Heart left ventricle (tissue), 16 donors: Measurements from ENCODE around the gene CAMTA1. TPM values are rescaled to one million over a fixed set of nuclear protein-coding genes. Genes with fewer than 3 reads are reported as not detected.

Source experiments
- ATAC-seq, 4 donors: fragments of 200-7000 bp; cut with Tn5 transposase; one replicate each; pipeline ENCODE4 v1.9.1; 2020 to 2022; ENCODE audit warnings: moderate library complexity in 4 of 4, mild to moderate bottlenecking in 3 of 4, moderate number of reproducible peaks in 1 of 4
- DNase-seq, 5 donors: peaks; one replicate each; pipeline ENCODE4 v3.0.0-alpha.2; 2020
- H3K27ac ChIP-seq, 12 donors: fragments of 200-600 bp; sonication (generic) in 4 of 12; one replicate each; pipeline versions ENCODE4 v1.5.0 to v1.8.0; 2016 to 2022; ENCODE audit warnings: mild to moderate bottlenecking in 2 of 12
- H3K27me3 ChIP-seq, 9 donors: fragments of 200-600 bp; sonication (generic) in 2 of 9; one replicate each; pipeline versions ENCODE4 v1.5.1 to v1.8.0; 2016 to 2022; ENCODE audit warnings: mild to moderate bottlenecking in 3 of 9
- H3K36me3 ChIP-seq, 9 donors: fragments of 200-600 bp; sonication (generic) in 2 of 9; one replicate each; pipeline versions ENCODE4 v1.5.0 to v1.8.0; 2018 to 2022; ENCODE audit warnings: mild to moderate bottlenecking in 2 of 9
- H3K4me1 ChIP-seq, 12 donors: fragments of 200-600 bp; sonication (generic) in 4 of 12; one replicate each; pipeline versions ENCODE4 v1.5.0 to v1.8.0; 2016 to 2022; ENCODE audit warnings: mild to moderate bottlenecking in 3 of 12
- H3K4me3 ChIP-seq, 12 donors: fragments of 200-600 bp; sonication (generic) in 4 of 12; one replicate each; pipeline versions ENCODE4 v1.5.0 to v1.8.0; 2017 to 2022; ENCODE audit warnings: mild to moderate bottlenecking in 9 of 12, moderate library complexity in 4 of 12
- H3K9me3 ChIP-seq, 12 donors: fragments of 200-600 bp; sonication (generic) in 4 of 12; one replicate each; pipeline versions ENCODE4 v1.5.0 to v1.8.0; 2016 to 2022; ENCODE audit warnings: mild to moderate bottlenecking in 1 of 12
- POLR2A ChIP-seq, 2 donors: fragments of 450-650 bp; IDR thresholded peaks; one replicate each; pipeline ENCODE4 v1.6.1; 2017; ENCODE audit warnings: antibody characterized with exemption in 2 of 2, mild to moderate bottlenecking in 2 of 2, moderate library complexity in 2 of 2
- WGBS, 4 donors: extraction: QIAGEN DNeasy Blood & Tissue Kit in 2 of 4; methylation state at CpG; one replicate each; pipeline versions ENCODE4 v1.1.5 to v1.1.7; 2013 to 2018; 5-methylcytosine and 5-hydroxymethylcytosine counted together
- intact Hi-C, 10 donors: fragments of 100-400 bp; cut with DNase I; formaldehyde crosslinking; loops; one replicate each; pipeline versions ENCODE4 v1.11.1 to v1.14.2; 2022
- polyA plus RNA-seq, 2 donors: library from polyadenylated mRNA; stranded (reverse); fragments of 200-250 nt; gene quantifications; one replicate each; pipeline ENCODE4 v1.2.3, GENCODE V29; 2013
- total RNA-seq, 9 donors: library from RNA; depleted of rRNA in 2 of 9; stranded (reverse); fragments of >200 nt in 2 of 9; fragmentation: NEBNext Ultra II Directional in 3 of 9; extraction: Animal tissue kit (Norgen Biotek cat#: 25700) in 3 of 9; gene quantifications; one replicate each; pipeline versions ENCODE4 v1.1.0 to v1.2.4, GENCODE V29; 2016 to 2023
- TF ChIP-seq, protein P1 (sequence below), 12 donors: fragments of 200-600 bp; sonication (generic) in 4 of 12; IDR thresholded peaks; one replicate each; pipeline versions ENCODE4 v1.5.0 to v1.8.0; 2018 to 2022; ENCODE audit warnings: antibody characterized with exemption in 12 of 12, mild to moderate bottlenecking in 5 of 12
- donor health status: ischemic (EF 13 %, LVEDD 7.1; RV severe dilation, severe dysfunction).
- donor health status: healthy with polysubstance abuse.
- donor health status: DM: no; HTN: yes; CAD: no.
- donor health status: DM: no; HTN: no; CAD: no.
- donor health status: ischemic (EF 25% LVEDD 6.9; RV normal size, moderate dysfunction).
- donor health status: ischemic (EF 25% LVEDD 5.7; RV mildly dilated, moderate dysfunction).
- donor health status: healthy.
- donor health status: DM: yes; HTN: yes; CAD: no.
- donor health status: ischemic (EF 35%, LVEDD 5.7; RV mildly dilated, moderate dysfunction).
- donor health status: nonischemic (EF 11% LVEDD 7.7; RV severe dilation, severe dysfunction).
- donor health status: DM: yes; HTN: yes; CAD: no.
- donor health status: PGD.
- donor health status: ischemic (EF 29% LVEDD 5.4; RV normal size, mild dysfunction).
- donor health status: nonischemic (EF 23%, LVEDD 6.1; RV moderate dilation, normal function).

The CAMTA1 gene
- total and polyA plus RNA-seq, 11 donors, result 114 to 303 (median 137) TPM

DNA sequence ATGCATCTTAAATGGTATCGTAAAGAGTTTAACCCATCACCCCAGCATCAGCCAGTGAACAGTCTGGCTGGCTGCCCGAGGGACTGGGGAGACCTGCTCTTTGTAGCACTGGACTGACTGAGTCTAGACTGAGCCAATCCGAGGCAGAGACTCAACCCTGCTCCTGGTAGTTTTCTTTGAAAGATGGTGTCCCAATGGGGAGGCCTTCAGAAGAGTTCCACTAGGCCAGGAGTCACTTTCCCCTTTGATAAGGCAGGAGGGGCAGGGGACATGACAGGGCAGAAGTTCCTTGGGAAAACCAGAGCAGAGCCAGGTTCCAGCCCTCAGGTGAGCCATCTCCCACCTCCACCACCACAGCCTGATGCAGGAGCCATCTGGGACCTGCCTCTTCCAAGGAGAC is 203.5 kb downstream of the CAMTA1 start:
- peaks cover 0 to 7% (median 0%) of the 10 kb centered on the region in 12 donors for H3K9me3 ChIP-seq
- H3K27me3 ChIP-seq, result no peaks in the 10 kb centered on the region
- intact Hi-C loops, result no loop called here
- no peaks in the 10 kb centered on the region for H3K36me3 ChIP-seq
- no peak overlapping the region for H3K27ac ChIP-seq
- 77 to 93% (median 81%) methylated on average over 3 of the region's 3 CpGs; no CpG with 5 or more reads in 1 of the 4 donors for WGBS, 4 donors
- DNase-seq (no peak), ATAC-seq (no peak)
- no peak overlapping the region for H3K4me3 ChIP-seq
- no peak for TF ChIP-seq POLR2A (IDR thresholded peaks at IDR 0.05)
- TF ChIP-seq, protein P1, sequence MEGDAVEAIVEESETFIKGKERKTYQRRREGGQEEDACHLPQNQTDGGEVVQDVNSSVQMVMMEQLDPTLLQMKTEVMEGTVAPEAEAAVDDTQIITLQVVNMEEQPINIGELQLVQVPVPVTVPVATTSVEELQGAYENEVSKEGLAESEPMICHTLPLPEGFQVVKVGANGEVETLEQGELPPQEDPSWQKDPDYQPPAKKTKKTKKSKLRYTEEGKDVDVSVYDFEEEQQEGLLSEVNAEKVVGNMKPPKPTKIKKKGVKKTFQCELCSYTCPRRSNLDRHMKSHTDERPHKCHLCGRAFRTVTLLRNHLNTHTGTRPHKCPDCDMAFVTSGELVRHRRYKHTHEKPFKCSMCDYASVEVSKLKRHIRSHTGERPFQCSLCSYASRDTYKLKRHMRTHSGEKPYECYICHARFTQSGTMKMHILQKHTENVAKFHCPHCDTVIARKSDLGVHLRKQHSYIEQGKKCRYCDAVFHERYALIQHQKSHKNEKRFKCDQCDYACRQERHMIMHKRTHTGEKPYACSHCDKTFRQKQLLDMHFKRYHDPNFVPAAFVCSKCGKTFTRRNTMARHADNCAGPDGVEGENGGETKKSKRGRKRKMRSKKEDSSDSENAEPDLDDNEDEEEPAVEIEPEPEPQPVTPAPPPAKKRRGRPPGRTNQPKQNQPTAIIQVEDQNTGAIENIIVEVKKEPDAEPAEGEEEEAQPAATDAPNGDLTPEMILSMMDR (IDR thresholded peaks at IDR 0.05), result no peak
- H3K4me1 ChIP-seq, result no peaks in the 10 kb centered on the region

DNA sequence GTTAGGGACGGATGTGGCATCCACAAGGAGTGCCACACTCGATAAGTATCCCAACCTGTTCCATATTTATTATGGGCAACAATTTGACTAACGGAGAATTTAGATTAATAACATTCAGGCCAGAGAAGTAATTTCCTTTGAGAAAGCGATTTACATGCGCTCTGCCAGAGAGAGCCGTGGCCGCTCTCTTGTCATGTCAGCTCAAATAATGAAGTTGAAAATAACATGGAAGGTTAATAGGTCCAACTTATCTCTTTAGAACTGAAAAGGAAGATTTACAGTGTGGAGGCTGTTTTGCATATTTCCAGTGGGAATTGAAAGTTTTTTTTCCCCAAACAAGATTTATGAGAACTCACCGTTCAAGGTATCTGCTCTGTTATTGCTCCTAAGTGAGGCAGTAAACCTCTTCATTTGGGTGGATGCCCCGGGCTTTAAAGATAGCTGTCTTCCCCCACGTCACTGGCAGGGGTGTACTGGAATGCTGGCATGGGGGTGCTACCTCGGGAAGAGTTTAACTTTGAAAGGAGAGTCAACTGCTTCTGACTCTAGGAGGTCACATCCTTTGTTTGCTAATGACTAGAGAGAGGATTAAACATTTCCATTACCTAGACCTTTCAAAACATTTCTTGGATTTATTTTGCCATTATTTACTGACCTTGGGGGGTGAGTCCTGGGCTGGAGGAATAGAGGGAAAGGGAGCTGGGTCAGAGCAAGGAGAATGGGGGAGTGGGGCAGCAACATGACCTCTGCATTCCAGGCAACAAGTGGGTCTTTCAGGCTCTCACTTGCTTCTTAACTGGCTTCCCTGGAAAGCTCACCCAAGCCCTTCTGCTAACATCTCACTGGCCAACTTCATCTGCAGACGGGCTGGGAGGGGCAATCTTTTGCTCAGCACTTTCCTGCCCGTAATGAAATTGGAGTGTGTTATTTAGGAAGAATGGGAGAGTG is 204.2 kb downstream of the CAMTA1 start:
- no peak for DNase-seq
- H3K27me3 ChIP-seq, result no peaks in the 10 kb centered on the region
- ATAC-seq, result no peak
- no peak for TF ChIP-seq POLR2A (IDR thresholded peaks at IDR 0.05)
- TF ChIP-seq, protein P1 (IDR thresholded peaks at IDR 0.05), result no peak
- WGBS, 4 donors, result 61 to 68% (median 67%) methylated on average over 13 of the region's 13 CpGs
- H3K27ac ChIP-seq, result no peak overlapping the region
- H3K9me3 ChIP-seq, result peaks cover 0 to 12% (median 0%) of the 10 kb centered on the region in 12 donors
- intact Hi-C loops, result no loop called here
- H3K36me3 ChIP-seq, result no peaks in the 10 kb centered on the region
- H3K4me3 ChIP-seq, result no peak overlapping the region
- H3K4me1 ChIP-seq, result no peaks in the 10 kb centered on the region

DNA sequence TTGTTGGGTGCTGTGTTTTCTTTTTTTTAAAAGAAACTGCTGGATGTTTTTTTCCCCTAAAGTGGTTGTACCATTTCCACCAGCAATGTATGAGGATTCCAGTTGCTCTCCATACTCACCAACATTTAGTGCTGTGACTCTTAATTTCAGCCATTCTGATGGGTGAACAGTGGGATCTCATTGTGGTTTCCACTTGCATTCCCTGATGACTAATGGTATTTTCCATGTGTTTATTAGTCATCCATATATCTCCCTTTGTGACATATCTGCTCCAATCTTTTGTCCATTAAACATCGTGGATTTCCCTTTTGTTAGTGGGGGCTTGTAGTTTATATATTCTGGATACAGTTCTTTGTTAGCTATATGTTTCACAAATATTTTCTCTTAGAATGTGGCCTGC is 206.0 kb downstream of the CAMTA1 start:
- TF ChIP-seq POLR2A (IDR thresholded peaks at IDR 0.05), result no peak
- TF ChIP-seq, protein P1 (IDR thresholded peaks at IDR 0.05), result no peak
- Histone ChIP-seq H3K4me3 (no peak overlapping the region), H3K27ac (no peak overlapping the region), H3K9me3 (peaks cover 0 to 14% (median 0%) of the 10 kb centered on the region in 12 donors), H3K36me3 (no peaks in the 10 kb centered on the region), H3K27me3 (no peaks in the 10 kb centered on the region), H3K4me1 (no peaks in the 10 kb centered on the region)
- ATAC-seq, result no peak
- intact Hi-C loops, result no loop called here
- no peak for DNase-seq
- 75 to 86% (median 79%) methylated on average over 1 of the region's 1 CpG for whole genome bisulfite sequencing, 4 donors

DNA sequence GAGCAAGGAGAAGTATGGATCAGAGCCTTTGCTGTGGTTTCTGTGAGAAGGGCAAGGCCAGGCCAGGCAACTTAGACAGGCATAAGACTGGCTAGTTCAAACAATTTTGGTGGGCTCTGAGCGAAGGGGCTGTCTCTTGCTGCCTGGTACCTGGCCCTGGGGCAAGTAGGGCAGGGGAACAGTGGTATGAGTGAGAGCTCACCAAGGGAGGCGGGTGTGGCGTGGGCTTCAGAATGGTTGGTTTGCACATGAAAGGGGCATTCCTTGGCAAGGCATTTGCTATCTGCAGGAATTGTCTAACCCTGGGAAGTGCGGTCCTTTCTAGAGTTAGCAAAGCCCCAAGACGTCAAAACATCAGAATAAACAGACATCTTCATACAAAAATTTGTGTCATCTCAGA is 210.5 kb downstream of the CAMTA1 start:
- intact Hi-C loops, result loop anchor here in 2 of 10 donors (5.0 kb wide), 2 partner anchors 77 to 212 kb away; no protein-coding TSS in a partner anchor
- WGBS, 4 donors, result 88 to 92% (median 91%) methylated on average over 5 of the region's 5 CpGs
- no peak overlapping the region for H3K27ac ChIP-seq
- no peak overlapping the region for H3K4me3 ChIP-seq
- H3K27me3 ChIP-seq, result no peaks in the 10 kb centered on the region
- H3K4me1 ChIP-seq, result no peaks in the 10 kb centered on the region
- TF ChIP-seq, protein P1 (IDR thresholded peaks at IDR 0.05), result no peak
- no peak for TF ChIP-seq POLR2A (IDR thresholded peaks at IDR 0.05)
- DNase-seq (no peak), ATAC-seq (no peak)
- no peaks in the 10 kb centered on the region for H3K36me3 ChIP-seq
- peaks cover 0 to 14% (median 0%) of the 10 kb centered on the region in 12 donors for H3K9me3 ChIP-seq
